Central memory CD4-positive, alpha-beta T cell (primary cell): ENCODE data around the gene MED17.
"Not testable (repeated sequence)": the region's sequence is repeated elsewhere in the genome, so short reads cannot be mapped to it uniquely, and the experiment has no call there.

Experiments
- DNase-seq: peaks from one replicate; pipeline ENCODE4 v3.0.0; 2022
- total RNA-seq, 3 experiments: gene quantifications; one replicate each; lab custom pipeline; 2026; lab: John Stamatoyannopoulos, UW

Gene MED17
- total RNA-seq = 22.5 to 48.8 (median 31.6) reads per million in 3 experiments

DNA sequence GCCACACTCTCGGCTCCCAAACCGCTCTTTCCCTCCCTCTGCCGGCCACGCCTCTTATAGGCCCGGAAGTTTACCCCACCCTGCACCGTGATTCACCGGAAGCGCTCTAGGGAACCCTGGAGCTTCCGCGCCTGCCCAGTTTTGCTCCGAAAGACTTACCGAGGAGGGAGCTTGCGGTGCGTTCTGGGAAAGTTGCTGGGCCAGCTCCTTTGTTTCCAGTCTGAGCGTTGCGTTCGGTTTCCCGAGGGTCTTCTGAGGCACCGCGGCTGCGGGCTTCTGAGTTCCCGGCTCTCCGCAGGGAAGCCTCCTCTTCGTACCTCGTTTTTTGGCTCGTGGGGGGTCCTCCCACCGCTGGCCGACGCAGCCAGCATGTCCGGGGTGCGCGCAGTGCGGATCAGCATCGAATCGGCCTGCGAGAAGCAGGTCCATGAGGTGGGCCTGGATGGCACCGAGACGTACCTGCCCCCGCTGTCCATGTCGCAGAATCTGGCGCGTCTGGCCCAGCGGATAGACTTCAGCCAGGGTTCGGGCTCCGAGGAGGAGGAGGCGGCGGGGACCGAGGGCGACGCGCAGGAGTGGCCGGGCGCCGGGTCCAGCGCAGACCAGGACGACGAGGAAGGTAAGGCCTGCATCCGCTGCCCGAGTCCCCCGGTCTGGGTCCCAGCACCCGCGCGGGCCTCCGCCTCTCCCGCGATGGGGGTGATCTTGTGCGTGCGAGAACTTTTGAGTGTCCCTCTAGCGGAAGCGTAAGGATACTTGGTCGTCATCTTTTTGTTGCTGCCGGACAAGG lies at the start of gene MED17:
TSS of gene MED17 (plus strand) at position 138 of the 790 bp plus-strand sequence. CDS start at position 370, 232 bp downstream.
- peak; percentile 84 for DNase-seq

- no peak for DNase-seq
Measured at GRCh38 chr11:93734427-93735222, 49.5 kb upstream of the MED17 start.

- DNase-seq = no peak
Measured at GRCh38 chr11:93735627-93736026, 48.5 kb upstream of the MED17 start.

- no peak for DNase-seq
Measured at GRCh38 chr11:93736129-93736528, 48.0 kb upstream of the MED17 start.

DNA sequence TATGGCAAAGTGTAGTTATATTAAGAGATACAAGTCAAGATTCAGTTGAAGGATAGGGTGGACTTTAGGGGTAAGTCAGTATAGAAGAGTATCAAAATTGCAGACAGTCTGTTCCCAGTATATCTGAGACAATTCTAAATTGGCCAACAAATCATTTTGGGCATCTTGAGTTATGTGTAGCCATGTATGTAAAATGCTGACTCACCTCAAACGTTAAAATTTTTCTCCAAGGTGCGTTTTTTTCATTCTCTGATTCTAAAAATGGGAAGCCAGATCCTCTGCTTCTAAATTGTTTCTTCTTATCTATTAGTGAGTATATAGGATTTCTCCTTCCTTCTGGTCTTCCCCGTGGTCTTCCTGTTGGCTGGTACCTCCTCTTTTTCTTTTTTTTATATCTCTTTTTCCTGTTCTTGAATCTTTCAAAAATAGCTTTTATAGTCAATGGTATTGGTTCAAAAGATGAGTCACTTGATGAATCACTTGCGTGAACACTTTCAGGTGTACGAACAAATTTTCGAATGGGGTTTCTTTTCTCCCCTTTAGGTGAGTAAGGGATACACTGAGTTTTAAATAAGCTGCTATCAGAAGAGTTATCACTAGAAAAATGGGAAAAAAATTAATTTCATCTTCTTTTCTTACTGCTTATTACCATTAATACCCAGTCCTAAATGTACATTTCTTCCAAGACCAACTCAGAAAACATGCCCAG lies 46.0 kb upstream of the MED17 start:
- no peak for DNase-seq

DNA sequence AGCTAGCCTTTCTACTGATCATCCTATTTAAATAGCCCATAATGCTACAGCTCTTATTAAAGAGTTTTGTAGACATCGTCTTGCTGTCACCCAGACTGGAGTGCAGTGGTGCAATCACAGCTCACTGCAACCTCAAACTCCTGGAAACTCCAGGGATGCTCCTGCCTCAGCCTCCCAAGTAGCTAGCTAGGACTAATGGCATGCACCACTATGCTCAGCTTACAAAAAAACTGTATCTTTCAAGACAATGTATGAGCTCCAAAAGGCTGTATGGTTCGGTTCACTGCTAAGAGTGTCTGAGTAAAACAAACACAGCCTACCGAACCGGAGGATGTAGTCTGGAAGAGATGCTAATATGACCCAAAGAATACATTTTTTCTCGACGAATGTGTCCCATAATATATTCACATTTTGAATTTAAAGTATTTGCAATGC lies 45.4 kb upstream of the MED17 start:
- no peak for DNase-seq

GRCh38 chr11:93740031-93740729 lies 43.9 kb upstream of the MED17 start:
- peak; percentile 22 for DNase-seq

- peak; percentile 56 for DNase-seq
Measured at GRCh38 chr11:93740730-93741093, 43.4 kb upstream of the MED17 start.

DNA sequence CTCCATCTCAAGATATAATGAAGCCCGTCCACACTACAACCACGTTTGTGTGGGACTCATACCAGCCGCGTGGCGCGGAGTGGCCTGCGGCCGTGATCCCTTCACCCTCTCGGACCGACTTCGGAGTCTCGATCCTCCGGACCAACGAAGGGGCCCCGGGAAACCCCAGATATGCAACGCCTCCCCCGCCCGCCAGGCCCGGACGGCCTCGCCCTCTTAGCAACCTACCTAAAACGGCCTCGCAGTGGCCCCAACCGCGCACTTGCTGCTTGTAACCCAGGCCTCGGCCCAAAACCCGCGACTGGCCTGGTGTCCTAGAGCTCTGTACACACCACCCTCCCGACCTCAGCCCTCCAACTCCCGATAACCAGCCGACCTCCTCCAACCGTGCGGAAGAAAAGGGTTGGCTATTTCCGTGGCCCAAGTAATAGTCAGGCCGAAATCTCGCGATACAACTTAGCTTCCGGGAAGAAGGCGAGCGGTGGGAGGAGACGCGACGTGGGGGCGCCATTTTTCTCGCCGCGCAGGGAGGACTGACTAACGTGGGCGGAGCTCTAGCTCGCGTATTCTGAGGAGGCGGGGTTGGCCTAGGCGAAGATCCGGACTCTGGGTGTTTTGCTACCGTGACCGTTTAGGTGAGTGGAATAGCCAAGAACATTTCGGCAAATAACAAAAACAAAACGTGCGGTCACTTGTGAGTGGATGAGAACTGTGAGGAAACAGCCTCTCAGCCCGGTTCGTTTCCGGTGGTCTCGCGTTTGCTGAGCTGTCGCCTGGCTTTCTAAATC lies 42.8 kb upstream of the MED17 start, which contains the start of the genes C11orf54 and TAF1D:
TSS of gene C11orf54 (plus strand) at position 579 of the 788 bp plus-strand sequence. CDS start 5,722 bp downstream, outside the sequence.
TSS of gene TAF1D (minus strand) at position 402 of the 788 bp plus-strand sequence. CDS start 2,191 bp downstream, outside the sequence.
- peak; percentile 97 for DNase-seq

DNA sequence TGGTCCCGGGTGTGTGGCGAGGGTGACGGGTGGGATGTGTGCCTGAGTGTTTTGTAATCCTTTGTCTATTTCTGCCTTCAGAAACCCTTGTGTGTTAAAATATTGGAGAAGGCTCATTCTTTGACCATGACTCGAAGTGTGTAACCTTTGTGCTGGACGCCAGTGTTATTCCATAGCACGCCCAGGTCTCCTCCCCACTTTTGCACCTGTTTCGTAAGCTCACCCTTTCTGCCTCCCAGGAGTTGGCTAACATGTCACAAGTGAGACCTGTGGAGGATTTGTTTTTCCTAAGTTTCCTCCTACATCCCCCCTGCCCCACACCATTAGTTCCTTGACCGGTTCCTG lies 42.2 kb upstream of the MED17 start:
- no peak for DNase-seq

- no peak for DNase-seq
Measured at GRCh38 chr11:93743291-93743690, 40.8 kb upstream of the MED17 start.

DNA sequence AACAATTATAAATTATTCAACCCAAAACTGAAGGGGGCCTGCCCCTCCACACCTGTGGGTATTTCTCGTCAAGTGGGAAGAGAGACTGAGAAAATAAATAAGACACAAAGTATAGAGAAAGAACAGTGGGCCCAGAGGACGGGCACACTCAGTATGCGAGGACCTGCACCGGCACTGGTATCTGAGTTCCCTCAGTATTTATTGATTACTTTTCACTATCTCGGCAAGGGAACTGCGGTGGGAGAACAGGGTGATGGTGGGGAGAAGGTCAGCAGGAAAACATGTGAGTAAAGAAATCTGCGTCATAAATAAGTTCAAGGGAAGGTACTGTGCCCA lies 39.4 kb upstream of the MED17 start:
- DNase-seq = no peak

DNA sequence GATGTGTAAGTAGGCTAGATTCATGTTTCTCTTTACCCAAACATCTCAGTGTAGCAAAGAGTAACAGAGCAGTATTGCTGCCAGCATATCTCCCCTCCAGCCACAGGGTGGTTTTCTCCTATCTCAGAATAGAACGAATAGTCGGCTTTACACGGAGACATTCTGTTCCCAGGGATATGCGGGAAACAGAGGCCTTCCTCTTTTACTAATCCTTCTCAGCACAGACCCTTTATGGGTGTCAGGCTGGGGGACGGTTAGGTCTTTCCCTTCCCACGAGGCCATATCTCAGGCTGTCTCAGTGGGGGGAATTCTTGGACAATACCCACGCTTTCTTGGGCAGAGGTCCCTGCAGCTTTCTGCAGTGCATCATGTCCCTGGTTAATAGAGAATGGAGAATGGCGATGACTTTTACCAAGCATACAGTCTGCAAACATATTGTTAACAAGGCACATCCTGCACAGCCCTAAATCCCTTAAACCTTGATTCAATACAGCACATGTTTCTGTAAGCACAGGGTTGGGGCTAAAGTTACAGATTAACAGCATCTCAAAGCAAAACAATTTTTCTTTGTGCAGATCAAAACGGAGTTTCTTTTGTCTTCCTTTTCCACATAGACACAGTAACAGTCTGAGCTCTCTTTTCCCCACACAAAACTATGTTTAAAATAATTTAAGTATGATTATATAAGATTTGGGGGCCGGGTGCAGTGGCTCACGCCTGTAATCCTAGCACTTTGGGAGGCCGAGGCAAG lies 38.9 kb upstream of the MED17 start:
- not testable (repeated sequence) for DNase-seq

DNA sequence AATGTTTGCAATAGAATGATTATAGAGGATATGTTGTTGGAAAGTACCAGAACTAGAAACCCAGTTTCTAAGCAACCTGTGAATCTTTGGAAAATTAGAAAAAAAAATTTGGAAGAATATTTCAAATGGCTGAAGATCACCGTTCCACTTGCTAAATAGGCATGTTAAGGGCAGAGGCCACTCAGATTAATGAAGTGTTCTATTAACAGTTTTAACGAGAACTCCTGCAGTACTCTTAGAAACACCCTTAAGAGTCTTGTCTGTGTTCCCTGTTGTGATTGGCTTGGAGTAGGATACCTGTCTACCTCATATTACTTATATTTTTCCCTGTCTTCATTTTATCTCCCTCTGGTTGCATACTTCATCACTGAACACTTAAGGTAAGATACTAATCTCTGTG lies 38.0 kb upstream of the MED17 start:
- no peak for DNase-seq

DNA sequence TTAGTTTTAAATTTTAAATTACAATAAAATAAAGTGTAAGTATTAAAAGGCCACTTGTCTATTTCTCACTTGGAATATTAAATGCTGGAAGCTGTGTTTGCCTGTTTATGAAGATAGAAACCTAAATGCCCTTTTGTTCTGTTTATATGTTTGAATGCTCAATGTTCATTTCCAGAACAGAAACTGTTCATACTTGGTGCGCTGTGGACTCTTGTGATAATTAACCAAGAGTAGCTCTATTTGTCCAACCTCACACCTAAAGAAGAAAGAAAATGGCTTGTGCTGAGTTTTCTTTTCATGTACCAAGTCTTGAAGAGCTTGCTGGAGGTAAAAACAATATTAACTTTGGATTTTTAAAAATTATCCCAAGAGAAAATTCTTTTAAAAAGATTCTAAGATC lies 37.0 kb upstream of the MED17 start:
- no peak for DNase-seq

DNA sequence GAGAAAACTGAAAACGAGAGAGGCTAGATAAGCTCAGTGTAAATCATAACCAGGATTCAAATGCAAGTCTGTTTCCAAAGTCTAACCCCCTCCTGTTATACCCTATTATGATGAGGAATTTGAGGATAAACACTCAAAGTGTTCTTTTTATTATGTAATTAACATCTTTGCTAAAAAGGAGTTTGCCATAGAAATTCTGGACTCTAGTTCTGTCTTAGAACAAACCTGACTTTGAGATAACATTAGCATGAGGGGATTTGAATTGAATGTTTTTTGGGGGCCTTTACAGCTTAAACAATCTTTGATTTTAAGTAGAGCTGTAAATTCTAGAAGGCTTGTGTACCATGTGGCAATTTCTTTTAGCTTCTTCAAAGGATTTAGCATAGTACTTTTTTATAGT lies 33.1 kb upstream of the MED17 start:
- no peak for DNase-seq

- DNase-seq = no peak
Measured at GRCh38 chr11:93753241-93753640, 30.8 kb upstream of the MED17 start.

DNA sequence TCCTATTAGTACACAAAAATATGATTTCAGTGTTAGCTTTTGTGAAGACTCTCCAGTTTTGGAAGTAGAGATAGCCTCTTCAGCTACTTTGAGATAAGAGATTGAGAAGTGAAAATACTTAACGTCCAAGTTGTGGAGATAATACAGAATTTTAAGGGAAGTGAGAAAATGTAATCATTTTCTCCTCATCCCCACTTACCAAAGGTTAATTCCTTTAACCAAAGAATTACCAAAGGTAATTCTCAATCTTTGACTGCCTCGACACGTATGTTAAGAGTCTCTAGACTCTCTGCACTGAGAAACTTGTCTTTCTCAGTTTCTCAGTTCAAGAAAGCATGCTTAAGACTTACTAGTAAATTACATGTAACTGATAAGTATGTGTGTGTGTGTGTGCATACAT lies 27.3 kb upstream of the MED17 start:
- DNase-seq = no peak

- no peak for DNase-seq
Measured at GRCh38 chr11:93757301-93757700, 26.8 kb upstream of the MED17 start.

DNA sequence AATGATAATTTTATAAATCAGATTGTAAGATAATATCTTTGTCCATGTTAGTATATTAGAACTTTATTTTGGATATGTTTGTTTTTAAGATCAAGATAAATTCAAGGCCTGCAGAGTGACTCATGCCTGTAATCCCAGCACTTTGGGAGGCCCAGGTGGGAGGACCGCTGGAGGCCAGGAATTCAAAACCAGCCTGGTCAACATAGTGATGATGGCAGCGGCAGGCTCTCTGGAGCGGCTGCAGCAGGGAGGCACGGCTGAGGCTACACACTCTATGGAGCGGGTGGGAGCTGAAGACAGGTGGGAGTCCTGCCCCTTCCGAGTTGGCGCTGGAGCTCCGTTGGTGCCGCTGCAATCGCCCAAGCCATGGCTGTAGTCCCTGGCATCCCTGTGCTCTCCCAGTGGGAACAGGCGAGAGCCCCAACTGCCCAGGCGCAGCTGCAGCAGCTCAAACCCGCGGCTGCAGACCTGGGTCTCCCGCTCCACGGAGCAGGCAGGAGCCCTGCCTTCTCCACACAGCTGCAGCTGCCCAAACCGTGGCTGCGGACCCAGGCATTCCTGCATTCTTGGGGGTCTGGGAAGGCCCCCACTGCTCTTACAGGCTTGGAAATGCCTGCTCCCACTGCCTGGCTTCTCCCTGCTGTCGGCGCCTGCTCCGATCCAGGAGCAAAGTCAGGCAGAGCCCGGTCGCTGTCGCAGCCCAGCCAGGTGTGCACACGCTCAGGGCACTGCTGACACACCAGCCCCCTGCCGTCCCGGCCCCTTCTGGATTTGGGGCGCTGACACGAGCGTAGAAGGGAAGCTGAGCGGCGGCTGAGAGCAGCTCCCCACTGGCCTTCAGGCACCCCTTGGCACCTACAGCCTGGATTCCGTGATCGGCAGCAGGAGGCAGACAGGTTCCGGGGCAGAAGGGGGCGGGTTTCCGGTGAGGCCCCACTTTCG lies 25.9 kb upstream of the MED17 start:
- no peak for DNase-seq
